A549 (cell line): Measurements from ENCODE around the gene AHI1.

Experiments used
- HOXA7 ChIP-seq: fragments of 250-450 bp; sonication (Bioruptor Pico); IDR thresholded peaks from 2 replicates; pipeline ENCODE4 v1.5.0; 2020; ENCODE audit warnings: mild to moderate bottlenecking, moderate library complexity
- MAFK ChIP-seq: fragments of 450-650 bp; IDR thresholded peaks from 2 replicates; pipeline ENCODE4 v1.6.1; 2014; ENCODE audit not compliant: partially characterized antibody
- MAZ ChIP-seq: fragments of 150-350 bp; IDR thresholded peaks from 2 replicates; pipeline ENCODE4 v1.6.1; 2014; ENCODE audit warnings: antibody characterized with exemption, low read depth, low read length, borderline replicate concordance
- NPAS2 ChIP-seq: fragments of 250-450 bp; sonication (Bioruptor Pico); IDR thresholded peaks from 2 replicates; pipeline ENCODE4 v1.8.0; 2022; ENCODE audit warnings: mild to moderate bottlenecking, moderate library complexity, borderline replicate concordance
- TF ChIP-seq, protein P1 (sequence below): fragments of >200 bp; sonication (Bioruptor Twin); formaldehyde crosslinking; IDR thresholded peaks from 3 replicates; pipeline ENCODE4 v1.5.1; 2016

DNA sequence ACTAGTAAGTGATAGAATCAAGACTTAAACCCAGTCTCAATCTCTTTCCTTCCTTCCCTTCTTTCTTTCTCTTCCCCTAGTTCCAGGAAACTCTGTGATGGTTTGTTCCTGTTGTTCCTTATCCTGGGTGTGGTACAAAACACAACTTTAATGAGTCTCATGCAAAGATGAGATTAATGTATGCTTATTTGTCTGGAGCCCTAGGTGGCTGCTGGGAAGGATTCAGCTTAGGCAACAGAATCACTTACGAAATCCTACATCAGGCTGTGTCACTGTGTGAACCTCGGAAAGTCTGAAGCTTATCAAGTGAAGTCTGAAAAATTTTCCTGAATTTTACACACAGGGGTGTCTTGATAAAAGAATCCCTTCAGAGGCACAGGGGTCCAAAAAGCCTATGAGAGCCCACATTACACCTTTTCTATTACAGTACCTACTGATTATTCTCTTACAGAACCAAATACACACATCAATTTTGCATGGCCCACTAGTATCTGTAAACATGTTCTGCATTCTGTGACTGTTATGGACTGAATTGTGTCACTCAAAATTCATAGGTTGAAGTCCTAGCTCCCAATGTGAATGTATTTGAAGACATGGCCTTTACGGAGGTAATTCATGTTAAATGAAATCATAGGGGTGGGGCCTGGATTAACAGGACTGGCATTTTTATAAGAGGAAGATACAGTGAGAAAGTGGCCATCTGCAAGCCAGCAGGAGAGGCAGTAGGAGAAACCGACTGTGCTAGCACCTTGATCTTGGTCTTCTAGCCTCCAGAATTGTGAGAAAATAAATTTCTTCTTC is 171.7 kb downstream of the AHI1 start:
- TF ChIP-seq MAZ (no peak), HOXA7 (no peak), MAFK (no peak), NPAS2 (CRISPR knock-in tag) (no peak)
- TF ChIP-seq, protein P1, sequence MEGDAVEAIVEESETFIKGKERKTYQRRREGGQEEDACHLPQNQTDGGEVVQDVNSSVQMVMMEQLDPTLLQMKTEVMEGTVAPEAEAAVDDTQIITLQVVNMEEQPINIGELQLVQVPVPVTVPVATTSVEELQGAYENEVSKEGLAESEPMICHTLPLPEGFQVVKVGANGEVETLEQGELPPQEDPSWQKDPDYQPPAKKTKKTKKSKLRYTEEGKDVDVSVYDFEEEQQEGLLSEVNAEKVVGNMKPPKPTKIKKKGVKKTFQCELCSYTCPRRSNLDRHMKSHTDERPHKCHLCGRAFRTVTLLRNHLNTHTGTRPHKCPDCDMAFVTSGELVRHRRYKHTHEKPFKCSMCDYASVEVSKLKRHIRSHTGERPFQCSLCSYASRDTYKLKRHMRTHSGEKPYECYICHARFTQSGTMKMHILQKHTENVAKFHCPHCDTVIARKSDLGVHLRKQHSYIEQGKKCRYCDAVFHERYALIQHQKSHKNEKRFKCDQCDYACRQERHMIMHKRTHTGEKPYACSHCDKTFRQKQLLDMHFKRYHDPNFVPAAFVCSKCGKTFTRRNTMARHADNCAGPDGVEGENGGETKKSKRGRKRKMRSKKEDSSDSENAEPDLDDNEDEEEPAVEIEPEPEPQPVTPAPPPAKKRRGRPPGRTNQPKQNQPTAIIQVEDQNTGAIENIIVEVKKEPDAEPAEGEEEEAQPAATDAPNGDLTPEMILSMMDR = no peak
